ENCODE results near the gene KLHL24.

GRCh38 chr3:183718012-183718411 lies 82.6 kb downstream of the KLHL24 start:
- TF ChIP-seq, protein P1, sequence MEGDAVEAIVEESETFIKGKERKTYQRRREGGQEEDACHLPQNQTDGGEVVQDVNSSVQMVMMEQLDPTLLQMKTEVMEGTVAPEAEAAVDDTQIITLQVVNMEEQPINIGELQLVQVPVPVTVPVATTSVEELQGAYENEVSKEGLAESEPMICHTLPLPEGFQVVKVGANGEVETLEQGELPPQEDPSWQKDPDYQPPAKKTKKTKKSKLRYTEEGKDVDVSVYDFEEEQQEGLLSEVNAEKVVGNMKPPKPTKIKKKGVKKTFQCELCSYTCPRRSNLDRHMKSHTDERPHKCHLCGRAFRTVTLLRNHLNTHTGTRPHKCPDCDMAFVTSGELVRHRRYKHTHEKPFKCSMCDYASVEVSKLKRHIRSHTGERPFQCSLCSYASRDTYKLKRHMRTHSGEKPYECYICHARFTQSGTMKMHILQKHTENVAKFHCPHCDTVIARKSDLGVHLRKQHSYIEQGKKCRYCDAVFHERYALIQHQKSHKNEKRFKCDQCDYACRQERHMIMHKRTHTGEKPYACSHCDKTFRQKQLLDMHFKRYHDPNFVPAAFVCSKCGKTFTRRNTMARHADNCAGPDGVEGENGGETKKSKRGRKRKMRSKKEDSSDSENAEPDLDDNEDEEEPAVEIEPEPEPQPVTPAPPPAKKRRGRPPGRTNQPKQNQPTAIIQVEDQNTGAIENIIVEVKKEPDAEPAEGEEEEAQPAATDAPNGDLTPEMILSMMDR (IDR thresholded peaks at IDR 0.05), result no peak
- no peak for TF ChIP-seq POLR2A (IDR thresholded peaks at IDR 0.05)

Measured in testis (tissue), 2 donors.